Endothelial cell of umbilical vein (primary cell): Measurements from ENCODE around the gene BACH2. TPM values are rescaled to one million over a fixed set of nuclear protein-coding genes. Genes with fewer than 3 reads are reported as not detected.

Source experiments
- BruUV-seq: library from RNA; stranded (reverse); fragments of 400-500 nt; replicated peaks from 2 replicates; lab custom pipeline; 2021; lab: Mats Ljungman, UMichigan
- CTCF ChIA-PET: fragments of 300-600, 350-600 bp; sonication (Branson Sonifier 250); formaldehyde crosslinking; loops from one replicate; lab custom pipeline; 2021; ENCODE audit warnings: antibody characterized with exemption, inconsistent platforms; lab: Charles Lee
- POLR2A ChIA-PET: fragments of 300-600, 350-600 bp; sonication (Branson Sonifier 250); formaldehyde crosslinking; loops from one replicate; lab custom pipeline; 2021; ENCODE audit warnings: antibody characterized with exemption, inconsistent platforms; lab: Charles Lee
- DNase-seq: peaks from one replicate; pipeline ENCODE4 v3.0.0-alpha.2; 2011; ENCODE audit warnings: low read depth, low spot score
- FAIRE-seq: peaks from 2 replicates; lab custom pipeline; 2011; peaks lifted over from hg19 to GRCh38; lab: Jason Lieb, UNC
- H2AFZ ChIP-seq: 2 replicates; pipeline ENCODE4 v1.6.0; 2012; ENCODE audit warnings: low read depth, low read length, control low read depth, inconsistent platforms
- H3K27ac ChIP-seq: 2 replicates; pipeline ENCODE4 v1.5.1; 2011; ENCODE audit warnings: low read depth, mild to moderate bottlenecking, control low read depth, low read length, moderate library complexity; ENCODE audit not compliant: insufficient read depth
- H3K27me3 ChIP-seq, 2 experiments: 2 replicates each; pipeline versions ENCODE4 v1.6.0 to v1.6.1; 2011; ENCODE audit warnings: low read length in 2 of 2, mixed read lengths in 1 of 2; ENCODE audit not compliant: control insufficient read depth in 2 of 2, insufficient read depth in 2 of 2
- H3K36me3 ChIP-seq, 2 experiments: 2 replicates in 1 of 2; 3 replicates in 1 of 2; pipeline ENCODE4 v1.5.1; 2011; ENCODE audit warnings: low read length in 2 of 2, mild to moderate bottlenecking in 1 of 2, moderate library complexity in 1 of 2; ENCODE audit not compliant: control insufficient read depth in 2 of 2, insufficient read depth in 2 of 2; ENCODE audit errors: extremely low read depth in 1 of 2
- H3K4me1 ChIP-seq: 3 replicates; pipeline ENCODE4 v1.5.1; 2011; ENCODE audit warnings: mild to moderate bottlenecking, low read length; ENCODE audit not compliant: control insufficient read depth, insufficient read depth; ENCODE audit errors: extremely low read depth
- H3K4me2 ChIP-seq: 2 replicates; pipeline ENCODE4 v1.6.1; 2011; ENCODE audit warnings: low read length, control low read depth, mixed read lengths; ENCODE audit not compliant: insufficient read depth
- H3K4me3 ChIP-seq, 3 experiments: fragments of 200-600 bp in 1 of 3; sonication (generic), shearing (Covaris generic) in 1 of 3; replicated peaks in 1 of 3; 2 replicates each; pipeline ENCODE4 v1.5.1; 2011 to 2016; ENCODE audit warnings: control low read depth in 3 of 3, low read length in 3 of 3, mild to moderate bottlenecking in 2 of 3, inconsistent platforms in 1 of 3, low read depth in 1 of 3, moderate library complexity in 1 of 3; ENCODE audit not compliant: insufficient read depth in 1 of 3
- H3K79me2 ChIP-seq: 2 replicates; pipeline ENCODE4 v1.6.0; 2012; ENCODE audit warnings: low read length, inconsistent platforms; ENCODE audit not compliant: control insufficient read depth, insufficient read depth
- H3K9ac ChIP-seq: replicated peaks from 2 replicates; pipeline ENCODE3; 2011; ENCODE audit warnings: low read length, control low read depth; ENCODE audit not compliant: insufficient read depth; ENCODE audit errors: extremely low read depth
- H3K9me1 ChIP-seq: replicated peaks from 3 replicates; pipeline ENCODE4 v1.6.0; 2011; ENCODE audit warnings: mild to moderate bottlenecking, low read length; ENCODE audit not compliant: control insufficient read depth, insufficient read depth; ENCODE audit errors: extremely low read depth
- H3K9me3 ChIP-seq: replicated peaks from 2 replicates; pipeline ENCODE4 v1.5.1; 2012; ENCODE audit warnings: low read length, inconsistent platforms; ENCODE audit not compliant: control insufficient read depth, insufficient read depth
- H4K20me1 ChIP-seq: replicated peaks from 2 replicates; pipeline ENCODE3; 2011; ENCODE audit warnings: mild to moderate bottlenecking, low read length; ENCODE audit not compliant: control insufficient read depth, insufficient read depth; ENCODE audit errors: extremely low read depth
- CTCF ChIP-seq, 2 donors: IDR thresholded peaks; 1 replicate in 1 of 2; 2 replicates in 1 of 2; pipeline ENCODE4 v1.5.1; 2011; ENCODE audit warnings: low read length in 2 of 2, mild to moderate bottlenecking in 2 of 2, moderate library complexity in 2 of 2, control low read depth in 1 of 2, inconsistent platforms in 1 of 2, low read depth in 1 of 2; ENCODE audit not compliant: insufficient read depth in 1 of 2; ENCODE audit errors: extremely low read depth in 1 of 2
- EZH2 ChIP-seq: IDR thresholded peaks from 2 replicates; pipeline ENCODE4 v1.6.1; 2012; ENCODE audit warnings: borderline replicate concordance, low read depth, mild to moderate bottlenecking, moderate library complexity, low read length, inconsistent platforms; ENCODE audit not compliant: severe bottlenecking
- FOS ChIP-seq: IDR thresholded peaks from 2 replicates; pipeline ENCODE4 v1.6.1; 2011; ENCODE audit warnings: mild to moderate bottlenecking, low read length, moderate library complexity, borderline replicate concordance; ENCODE audit not compliant: insufficient read depth
- GATA2 ChIP-seq: IDR thresholded peaks from 2 replicates; pipeline ENCODE4 v1.7.0; 2011; ENCODE audit warnings: low read depth, mild to moderate bottlenecking, moderate library complexity, mixed read lengths, low read length; ENCODE audit not compliant: insufficient read length, insufficient read depth
- JUN ChIP-seq: IDR thresholded peaks from 2 replicates; pipeline ENCODE4 v1.6.1; 2011; ENCODE audit warnings: borderline replicate concordance, low read depth; ENCODE audit not compliant: insufficient read length, insufficient read depth
- MAX ChIP-seq: IDR thresholded peaks from 2 replicates; pipeline ENCODE4 v1.6.1; 2011; ENCODE audit not compliant: insufficient read depth, insufficient read length
- MYC ChIP-seq: IDR thresholded peaks from one replicate; pipeline ENCODE4 v1.6.1; 2011; ENCODE audit warnings: mild to moderate bottlenecking, low read depth, low read length
- POLR2A ChIP-seq: IDR thresholded peaks from 2 replicates; pipeline ENCODE4 v1.6.1; 2012; ENCODE audit warnings: low read depth, mild to moderate bottlenecking, control low read depth, low read length
- POLR2AphosphoS5 ChIP-seq: IDR thresholded peaks from 2 replicates; pipeline ENCODE4 v1.6.1; 2012; ENCODE audit warnings: low read depth, mild to moderate bottlenecking, control low read depth, low read length, moderate library complexity; ENCODE audit not compliant: insufficient read depth
- dilution Hi-C: fragments of 300-500 bp; cut with MboI; formaldehyde crosslinking; loops from one replicate; pipeline ENCODE4 v1.15.0; 2019; ENCODE audit warnings: low sequenced_read_pairs; ENCODE audit not compliant: extremely low pct_ligation_motif_present
- intact Hi-C: fragments of 100-400 bp; cut with micrococcal nuclease; formaldehyde crosslinking; loops from one replicate; pipeline ENCODE4 v1.10.0; 2022
- polyA plus RNA-seq, 4 experiments: library from polyadenylated mRNA; depleted of rRNA in 3 of 4; stranded (reverse) in 3 of 4; unstranded in 1 of 4; fragments of >200 nt; gene quantifications; 2 replicates each; pipeline versions ENCODE4 v1.2.1 to v1.2.3, GENCODE V29; 2011 to 2012; ENCODE audit warnings: missing spikeins in 1 of 4
- total RNA-seq: library from RNA; stranded (reverse); gene quantifications from 2 replicates; pipeline ENCODE4 v1.2.3, GENCODE V29; 2021

BACH2 gene
- total and polyA plus RNA-seq, 2 donors (not counting 3 experiments of a cell fraction or from before 2014, with no cell fraction given): 1.7 to 5.6 TPM

GRCh38 chr6:90338409-90338808, 41.8 kb upstream of the BACH2 start:
- H3K4me2 ChIP-seq: no peak overlapping the region
- POLR2A ChIA-PET: no interaction called here
- peaks cover 8 to 10% of the 10 kb centered on the region in 2 experiments for H3K27me3 ChIP-seq
- H3K9me3 ChIP-seq: no peaks in the 10 kb centered on the region
- FAIRE-seq (no peak), DNase-seq (no peak)
- H3K36me3 ChIP-seq: no peaks in the 10 kb centered on the region
- no peaks in the 10 kb centered on the region for H3K9me1 ChIP-seq
- H3K9ac ChIP-seq: no peak overlapping the region
- no peak for TF ChIP-seq POLR2A
- no peak for TF ChIP-seq FOS
- TF ChIP-seq JUN: no peak
- no peak for TF ChIP-seq MYC
- TF ChIP-seq CTCF (IDR thresholded peaks at IDR 0.05; ENCODE audit: extremely low read depth in 1 of 2, insufficient read depth in 1 of 2, low read depth in 1 of 2, low read length in 2 of 2): no peak
- TF ChIP-seq EZH2: no peak
- TF ChIP-seq POLR2AphosphoS5: no peak
- no peak for TF ChIP-seq MAX
- TF ChIP-seq GATA2: no peak
- intact Hi-C loops (no loop called here), dilution Hi-C loops (no loop called here)
- no peak overlapping the region for H2AFZ ChIP-seq
- no peak overlapping the region for H3K27ac ChIP-seq
- H3K4me1 ChIP-seq: no peaks in the 10 kb centered on the region
- H4K20me1 ChIP-seq: no peaks in the 10 kb centered on the region
- no peaks in the 10 kb centered on the region for H3K79me2 ChIP-seq
- CTCF ChIA-PET: no interaction called here
- BruUV-seq: no TSS peak
- H3K4me3 ChIP-seq: no peak overlapping the region
